IMR-90 (cell line): ENCODE data around the gene COL13A1. TPM values are rescaled to one million over a fixed set of nuclear protein-coding genes. Genes with fewer than 3 reads are reported as not detected.

Experiments used
- ATAC-seq: fragments of 200-7000 bp; cut with Tn5 transposase; 2 replicates; pipeline ENCODE4 v1.9.1; 2020; ENCODE audit warnings: low read depth, mild to moderate bottlenecking, moderate library complexity
- BruUV-seq: library from RNA; stranded (reverse); fragments of 400-500 nt; replicated peaks from 2 replicates; lab custom pipeline; 2021; lab: Mats Ljungman, UMichigan
- CTCF ChIA-PET: fragments of 300-600 bp; formaldehyde crosslinking; extraction: SDS; loops from one replicate; lab custom pipeline; 2021; ENCODE audit warnings: antibody characterized with exemption; lab: Yijun Ruan, JAX
- POLR2A ChIA-PET: fragments of 300-600 bp; sonication (Branson Sonifier 250); formaldehyde crosslinking; loops from one replicate; lab custom pipeline; 2022; ENCODE audit warnings: antibody characterized with exemption; ENCODE audit not compliant: unreplicated experiment; lab: Charles Lee
- DNase-seq: peaks from one replicate; pipeline ENCODE4 v3.0.0; 2013
- H2AFZ ChIP-seq: replicated peaks from 2 replicates; pipeline ENCODE3; 2013; ENCODE audit warnings: low read length, mild to moderate bottlenecking; ENCODE audit not compliant: poor library complexity
- H2AK5ac ChIP-seq: 2 replicates; pipeline ENCODE4 v1.6.1; 2013; ENCODE audit warnings: low read depth, low read length, inconsistent platforms
- H2AK9ac ChIP-seq: replicated peaks from 2 replicates; pipeline ENCODE3; 2013; ENCODE audit warnings: mild to moderate bottlenecking, low read depth, low read length, moderate library complexity; ENCODE audit not compliant: poor library complexity
- H2BK120ac ChIP-seq: 2 replicates; pipeline ENCODE4 v1.6.1; 2013; ENCODE audit warnings: low read depth, low read length, inconsistent platforms
- H2BK15ac ChIP-seq: 3 replicates; pipeline ENCODE4 v1.6.1; 2013; ENCODE audit warnings: low read depth, low read length, inconsistent platforms
- H2BK20ac ChIP-seq: 2 replicates; pipeline ENCODE4 v1.6.1; 2013; ENCODE audit warnings: low read depth, mild to moderate bottlenecking, inconsistent platforms, low read length, moderate library complexity
- H2BK5ac ChIP-seq: 2 replicates; pipeline ENCODE4 v1.6.1; 2013; ENCODE audit warnings: mild to moderate bottlenecking, low read depth, low read length, inconsistent platforms; ENCODE audit not compliant: poor library complexity, severe bottlenecking
- H3K14ac ChIP-seq: replicated peaks from 2 replicates; pipeline ENCODE4 v1.6.1; 2013; ENCODE audit warnings: low read depth, low read length, inconsistent platforms
- H3K18ac ChIP-seq: 2 replicates; pipeline ENCODE4 v1.6.1; 2013; ENCODE audit warnings: low read depth, low read length, control low read depth
- H3K23ac ChIP-seq: 2 replicates; pipeline ENCODE4 v1.6.1; 2013; ENCODE audit warnings: low read depth, low read length, inconsistent platforms
- H3K27ac ChIP-seq: 2 replicates; pipeline ENCODE4 v1.5.1; 2013; ENCODE audit warnings: mild to moderate bottlenecking, control low read depth, low read length; ENCODE audit not compliant: insufficient read depth
- H3K27me3 ChIP-seq: 2 replicates; pipeline ENCODE4 v1.6.1; 2013; ENCODE audit warnings: low read length; ENCODE audit not compliant: control insufficient read depth, insufficient read depth
- H3K36me3 ChIP-seq: 2 replicates; pipeline ENCODE4 v1.6.1; 2013; ENCODE audit warnings: low read length, mixed read lengths; ENCODE audit not compliant: control insufficient read depth, insufficient read depth
- H3K4ac ChIP-seq: 2 replicates; pipeline ENCODE4 v1.6.1; 2013; ENCODE audit warnings: low read depth, low read length, inconsistent platforms
- H3K4me1 ChIP-seq: 2 replicates; pipeline ENCODE4 v1.6.1; 2013; ENCODE audit warnings: low read length, mixed read lengths; ENCODE audit not compliant: control insufficient read depth, insufficient read depth
- H3K4me2 ChIP-seq: 2 replicates; pipeline ENCODE4 v1.6.1; 2013; ENCODE audit warnings: low read depth, mild to moderate bottlenecking, control low read depth, low read length, moderate library complexity
- H3K4me3 ChIP-seq: 2 replicates; pipeline ENCODE4 v1.5.1; 2013; ENCODE audit warnings: low read depth, mild to moderate bottlenecking, control low read depth, low read length, moderate library complexity; ENCODE audit not compliant: insufficient read depth
- H3K56ac ChIP-seq: 2 replicates; pipeline ENCODE4 v1.6.1; 2013; ENCODE audit warnings: low read length, inconsistent platforms; ENCODE audit not compliant: insufficient read depth; ENCODE audit errors: extremely low read depth
- H3K79me1 ChIP-seq, 2 experiments: 2 replicates each; pipeline ENCODE4 v1.6.1; 2013; ENCODE audit warnings: low read length in 2 of 2, inconsistent platforms in 1 of 2, low read depth in 1 of 2
- H3K9ac ChIP-seq: 2 replicates; pipeline ENCODE4 v1.6.1; 2013; ENCODE audit warnings: low read depth, low read length, control low read depth
- H3K9me1 ChIP-seq: 2 replicates; pipeline ENCODE4 v1.6.1; 2013; ENCODE audit warnings: low read length, inconsistent platforms; ENCODE audit not compliant: insufficient read depth
- H3K9me3 ChIP-seq: 2 replicates; pipeline ENCODE4 v1.6.1; 2013; ENCODE audit warnings: low read length; ENCODE audit not compliant: control insufficient read depth, insufficient read depth
- H4K20me1 ChIP-seq: 2 replicates; pipeline ENCODE4 v1.6.1; 2013; ENCODE audit warnings: low read length, inconsistent platforms; ENCODE audit not compliant: insufficient read depth
- H4K5ac ChIP-seq: 2 replicates; pipeline ENCODE4 v1.6.1; 2013; ENCODE audit warnings: mild to moderate bottlenecking, low read depth, low read length, control low read depth
- H4K8ac ChIP-seq, 2 experiments: 2 replicates each; pipeline ENCODE4 v1.6.1; 2013; ENCODE audit warnings: low read depth in 2 of 2, low read length in 2 of 2, control low read depth in 1 of 2, inconsistent platforms in 1 of 2
- H4K91ac ChIP-seq: 2 replicates; pipeline ENCODE4 v1.6.1; 2013; ENCODE audit warnings: low read depth, low read length, inconsistent platforms; ENCODE audit not compliant: insufficient read depth
- CEBPB ChIP-seq: IDR thresholded peaks from 2 replicates; pipeline ENCODE4 v1.6.1; 2012; ENCODE audit warnings: low read depth, low read length, improper control_type of control experiment
- ELK1 ChIP-seq: fragments of 150-350 bp; IDR thresholded peaks from 2 replicates; pipeline ENCODE4 v1.6.1; 2016; ENCODE audit warnings: low read depth, mild to moderate bottlenecking, low read length, moderate library complexity, borderline replicate concordance
- FOS ChIP-seq: fragments of 150-350 bp; IDR thresholded peaks from 2 replicates; pipeline ENCODE4 v1.6.1; 2016; ENCODE audit warnings: low read depth, low read length
- MAFK ChIP-seq: IDR thresholded peaks from 2 replicates; pipeline ENCODE4 v1.6.1; 2012; ENCODE audit warnings: low read depth, low read length, improper control_type of control experiment
- MAZ ChIP-seq: IDR thresholded peaks from 2 replicates; pipeline ENCODE4 v1.6.1; 2012; ENCODE audit warnings: low read depth, mild to moderate bottlenecking, low read length, improper control_type of control experiment, moderate library complexity, borderline replicate concordance
- MXI1 ChIP-seq: IDR thresholded peaks from 2 replicates; pipeline ENCODE4 v1.6.1; 2012; ENCODE audit warnings: low read depth, mild to moderate bottlenecking, low read length, moderate library complexity, borderline replicate concordance
- NFE2L2 ChIP-seq: fragments of 150-350 bp; IDR thresholded peaks from 2 replicates; pipeline ENCODE4 v1.6.1; 2016; ENCODE audit warnings: low read depth, mild to moderate bottlenecking, low read length
- POLR2A ChIP-seq: IDR thresholded peaks from 2 replicates; pipeline ENCODE4 v1.6.1; 2012; ENCODE audit warnings: mild to moderate bottlenecking, low read depth, low read length
- RAD21 ChIP-seq: IDR thresholded peaks from 2 replicates; pipeline ENCODE4 v1.6.1; 2012; ENCODE audit warnings: low read length, improper control_type of control experiment
- USF2 ChIP-seq: fragments of 150-350 bp; IDR thresholded peaks from 2 replicates; pipeline ENCODE4 v1.6.1; 2017; ENCODE audit warnings: mild to moderate bottlenecking, antibody characterized with exemption, low read length, low read depth
- WGBS, 2 experiments: methylation state at CpG; one replicate each; pipeline versions ENCODE4 v1.1.5 to v1.1.7; 2013; ENCODE audit warnings: missing lambda C conversion rate in 2 of 2; ENCODE audit not compliant: insufficient read length in 1 of 2; ENCODE audit errors: extremely low coverage in 2 of 2; 5-methylcytosine and 5-hydroxymethylcytosine counted together
- dilution Hi-C: fragments of 300-500 bp; cut with HindIII; formaldehyde crosslinking; loops from one replicate; pipeline ENCODE4 v1.14.3; 2018; ENCODE audit warnings: low sequenced_read_pairs; ENCODE audit not compliant: unreplicated experiment
- in situ Hi-C: fragments of 300-500 bp; cut with MboI; formaldehyde crosslinking; loops from 3 replicates; pipeline ENCODE4 v1.14.3; 2019; ENCODE audit warnings: low sequenced_read_pairs, inconsistent platforms, mixed read lengths
- intact Hi-C: fragments of 100-400 bp; cut with micrococcal nuclease; formaldehyde crosslinking; loops from 2 replicates; pipeline ENCODE4 v1.10.0; 2022
- polyA plus RNA-seq, 3 experiments: library from polyadenylated mRNA; depleted of rRNA; stranded (reverse); fragments of >200 nt; gene quantifications; 2 replicates each; pipeline ENCODE4 v1.2.3, GENCODE V29; 2012; ENCODE audit warnings: low replicate concordance in 1 of 3
- total RNA-seq: library from RNA; depleted of rRNA; stranded (reverse); fragments of >200 nt; gene quantifications from 2 replicates; pipeline ENCODE4 v1.2.3, GENCODE V29; 2012

COL13A1 gene
- total and polyA plus RNA-seq, 2 of the 4 experiments (the other 2 are of a cell fraction), result 12.2 to 31.3 TPM

DNA sequence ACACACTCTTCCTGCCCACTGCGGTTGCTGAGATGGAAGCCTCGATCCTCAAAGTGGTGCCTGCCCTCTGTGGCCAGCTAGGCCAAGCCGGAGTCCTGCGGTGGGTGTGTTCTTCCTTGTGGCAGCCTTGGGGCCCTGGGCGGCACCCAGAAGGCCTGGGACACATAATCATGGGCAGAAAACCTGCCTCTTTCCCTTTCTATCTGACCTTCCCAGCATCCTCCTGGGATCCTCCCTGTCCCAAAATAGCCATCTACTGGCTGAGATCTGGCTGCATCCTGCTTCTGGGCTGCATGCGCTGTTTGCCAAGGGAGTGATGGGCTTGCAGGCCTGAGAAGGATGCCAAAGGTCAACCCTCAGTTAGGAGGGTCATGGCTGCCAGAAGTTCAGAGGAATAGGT is 23.9 kb downstream of the COL13A1 start:
- Histone ChIP-seq H3K4me1 (no peaks in the 10 kb centered on the region), H3K27me3 (no peaks in the 10 kb centered on the region), H3K79me1 (peaks cover 16 to 83% of the 10 kb centered on the region in 2 experiments), H2BK5ac (no peak overlapping the region), H4K91ac (no peak overlapping the region), H2AFZ (no peak overlapping the region), H3K56ac (no peak overlapping the region), H3K27ac (no peak overlapping the region), H3K9me3 (no peaks in the 10 kb centered on the region), H3K23ac (no peak overlapping the region), H2BK120ac (no peak overlapping the region), H3K36me3 (peaks cover 1% of the 10 kb centered on the region; the same call in 1 of the 2 replicates), H2BK15ac (no peak overlapping the region), H3K9ac (no peak overlapping the region), H2AK9ac (no peak overlapping the region), H2BK20ac (no peak overlapping the region), H3K14ac (no peak overlapping the region), H4K8ac (no peak overlapping the region), H3K18ac (no peak overlapping the region), H3K4me3 (no peak overlapping the region), H2AK5ac (no peak overlapping the region), H3K4me2 (no peak overlapping the region), H4K20me1 (0 out of 2 replicates have a peak, but pooled peaks cover 10% of the 10 kb centered on the region), H3K9me1 (peaks cover 10% of the 10 kb centered on the region; the same call in 1 of the 2 replicates), H3K4ac (no peak overlapping the region), H4K5ac (no peak overlapping the region)
- DNase-seq (no peak), ATAC-seq (no peak)
- ChIA-PET CTCF (no interaction called here), POLR2A (no interaction called here)
- dilution Hi-C loops (no loop called here), intact Hi-C loops (no loop called here), in situ Hi-C loops (no loop called here)
- no peak for TF ChIP-seq ELK1
- TF ChIP-seq RAD21, result no peak
- TF ChIP-seq POLR2A, result no peak
- TF ChIP-seq MXI1, result no peak
- no peak for TF ChIP-seq NFE2L2
- TF ChIP-seq FOS, result no peak
- no peak for TF ChIP-seq USF2
- TF ChIP-seq MAZ, result no peak
- no peak for TF ChIP-seq MAFK
- no peak for TF ChIP-seq CEBPB
- no TSS peak for BruUV-seq
- 97% methylated on average over 6 of the region's 6 CpGs; no CpG with 5 or more reads in 1 of the 2 experiments for WGBS, 2 experiments
